ENCODE results near the gene CIAO3.

CIAO3 gene

DNA sequence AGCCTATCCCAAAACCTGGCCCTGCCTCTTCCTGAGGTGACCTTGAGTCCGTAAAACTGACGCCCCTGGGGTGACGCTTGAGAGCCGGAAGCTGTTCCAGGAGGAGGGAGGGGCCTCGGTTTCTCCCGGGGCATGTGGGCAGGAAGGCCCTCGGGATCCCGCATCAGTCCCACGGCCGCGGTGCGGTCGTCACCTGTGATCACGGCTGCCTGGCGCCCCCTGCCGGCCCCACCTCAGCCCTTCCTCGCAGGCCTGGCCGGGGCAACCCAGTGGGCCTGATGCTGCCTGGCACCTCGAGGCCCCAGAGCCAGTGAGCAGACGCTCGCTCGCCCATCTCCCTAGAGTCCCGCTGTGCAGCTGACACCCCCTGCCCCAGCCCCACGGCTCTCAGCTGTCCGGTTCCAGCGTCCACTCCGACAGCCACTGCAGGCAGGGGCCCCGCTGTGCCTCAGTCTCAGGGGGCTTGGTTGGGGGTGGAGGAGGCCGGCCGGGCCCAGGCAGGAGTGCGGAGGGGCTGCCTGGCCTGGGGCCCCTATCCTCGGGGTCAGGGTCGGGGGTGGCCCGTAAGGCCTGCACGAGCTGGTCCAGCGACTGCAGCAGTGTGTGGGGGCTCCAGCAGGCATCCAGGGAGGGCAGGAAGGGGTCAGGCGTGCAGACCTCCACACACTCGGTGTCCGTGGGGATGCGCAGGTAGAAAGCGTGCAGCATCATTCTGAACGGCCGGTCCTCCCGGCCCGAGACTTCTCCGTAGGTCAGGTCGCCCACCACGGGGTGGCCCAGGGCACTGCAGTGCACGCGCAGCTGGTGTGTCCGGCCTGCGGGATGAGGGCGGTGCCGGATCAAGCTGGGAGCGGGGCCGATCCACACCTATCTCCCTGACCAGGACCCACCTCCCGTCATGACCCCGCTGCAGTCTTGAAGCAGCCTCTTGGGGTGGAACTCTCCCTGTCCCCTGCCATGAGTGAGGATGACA is 45.1 kb upstream of the CIAO3 start:
- TF ChIP-seq ZFX (IDR thresholded peaks at IDR 0.05; ENCODE audit: borderline replicate concordance), result no peak
- TF ChIP-seq, protein P1, sequence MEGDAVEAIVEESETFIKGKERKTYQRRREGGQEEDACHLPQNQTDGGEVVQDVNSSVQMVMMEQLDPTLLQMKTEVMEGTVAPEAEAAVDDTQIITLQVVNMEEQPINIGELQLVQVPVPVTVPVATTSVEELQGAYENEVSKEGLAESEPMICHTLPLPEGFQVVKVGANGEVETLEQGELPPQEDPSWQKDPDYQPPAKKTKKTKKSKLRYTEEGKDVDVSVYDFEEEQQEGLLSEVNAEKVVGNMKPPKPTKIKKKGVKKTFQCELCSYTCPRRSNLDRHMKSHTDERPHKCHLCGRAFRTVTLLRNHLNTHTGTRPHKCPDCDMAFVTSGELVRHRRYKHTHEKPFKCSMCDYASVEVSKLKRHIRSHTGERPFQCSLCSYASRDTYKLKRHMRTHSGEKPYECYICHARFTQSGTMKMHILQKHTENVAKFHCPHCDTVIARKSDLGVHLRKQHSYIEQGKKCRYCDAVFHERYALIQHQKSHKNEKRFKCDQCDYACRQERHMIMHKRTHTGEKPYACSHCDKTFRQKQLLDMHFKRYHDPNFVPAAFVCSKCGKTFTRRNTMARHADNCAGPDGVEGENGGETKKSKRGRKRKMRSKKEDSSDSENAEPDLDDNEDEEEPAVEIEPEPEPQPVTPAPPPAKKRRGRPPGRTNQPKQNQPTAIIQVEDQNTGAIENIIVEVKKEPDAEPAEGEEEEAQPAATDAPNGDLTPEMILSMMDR (IDR thresholded peaks at IDR 0.05), result peak; percentile 92
- H3K27ac ChIP-seq, result no peak overlapping the region

DNA sequence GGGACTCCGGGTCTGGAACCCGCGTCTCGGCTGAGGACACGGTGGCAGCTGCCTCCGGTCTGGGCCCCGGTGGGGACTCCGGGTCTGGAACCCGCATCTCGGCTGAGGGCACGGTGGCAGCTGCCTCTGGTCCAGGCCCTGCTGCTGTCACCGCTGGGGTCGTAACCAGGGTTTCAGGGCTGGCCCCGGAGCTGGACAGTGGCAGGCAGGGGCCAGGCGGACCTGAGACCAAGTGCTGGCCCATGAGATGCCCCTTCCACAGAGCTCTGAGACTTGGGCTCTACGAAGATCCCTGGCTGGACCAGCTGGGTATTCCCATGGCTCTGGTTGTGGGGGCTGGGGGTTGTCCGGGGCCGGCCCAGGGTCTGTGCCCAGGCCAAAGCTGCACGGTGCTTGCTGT is 43.6 kb upstream of the CIAO3 start:
- H3K27ac ChIP-seq, result no peak overlapping the region
- TF ChIP-seq ZFX (IDR thresholded peaks at IDR 0.05; ENCODE audit: borderline replicate concordance), result no peak
- TF ChIP-seq, protein P1 (IDR thresholded peaks at IDR 0.05), result no peak

DNA sequence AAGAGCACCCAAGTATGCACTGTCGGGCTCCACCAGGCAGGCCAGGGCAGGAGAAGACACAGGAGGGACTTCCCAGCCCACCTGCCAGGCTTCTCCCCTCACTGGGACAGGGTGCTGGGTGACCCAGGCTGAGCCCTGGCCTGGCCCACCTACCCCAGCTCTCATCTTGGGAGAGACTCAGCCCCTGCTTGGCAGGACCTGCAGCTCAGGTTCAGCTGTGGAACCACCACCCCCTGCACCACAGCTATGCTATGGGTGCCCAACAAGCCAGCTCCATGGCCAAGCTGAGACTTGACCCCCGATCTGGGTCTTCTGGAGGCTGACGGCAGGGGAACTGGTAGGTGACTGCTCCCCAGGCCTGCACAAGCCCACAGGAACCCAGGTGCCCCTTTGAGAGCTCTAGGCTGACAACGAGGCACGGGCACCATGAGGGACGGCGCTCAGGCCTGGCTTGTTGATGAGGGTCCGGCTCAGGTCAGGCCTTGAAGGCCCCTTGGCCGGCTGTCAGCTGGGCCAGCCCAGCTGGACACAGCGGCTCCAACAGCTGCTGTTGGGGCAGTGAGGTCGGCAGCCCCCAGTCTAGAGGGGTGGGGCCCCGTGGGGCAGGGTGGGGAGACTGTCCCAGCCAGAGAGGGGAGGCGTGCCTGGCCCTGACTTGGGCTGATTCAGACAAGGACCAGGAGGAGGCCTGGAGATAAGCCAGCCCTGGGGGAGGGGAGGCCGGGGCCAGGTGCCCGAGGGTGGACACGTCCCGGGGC is 42.8 kb upstream of the CIAO3 start:
- H3K27ac ChIP-seq, result no peak overlapping the region
- no peak for TF ChIP-seq ZFX (IDR thresholded peaks at IDR 0.05; ENCODE audit: borderline replicate concordance)
- TF ChIP-seq, protein P1 (IDR thresholded peaks at IDR 0.05), result no peak

DNA sequence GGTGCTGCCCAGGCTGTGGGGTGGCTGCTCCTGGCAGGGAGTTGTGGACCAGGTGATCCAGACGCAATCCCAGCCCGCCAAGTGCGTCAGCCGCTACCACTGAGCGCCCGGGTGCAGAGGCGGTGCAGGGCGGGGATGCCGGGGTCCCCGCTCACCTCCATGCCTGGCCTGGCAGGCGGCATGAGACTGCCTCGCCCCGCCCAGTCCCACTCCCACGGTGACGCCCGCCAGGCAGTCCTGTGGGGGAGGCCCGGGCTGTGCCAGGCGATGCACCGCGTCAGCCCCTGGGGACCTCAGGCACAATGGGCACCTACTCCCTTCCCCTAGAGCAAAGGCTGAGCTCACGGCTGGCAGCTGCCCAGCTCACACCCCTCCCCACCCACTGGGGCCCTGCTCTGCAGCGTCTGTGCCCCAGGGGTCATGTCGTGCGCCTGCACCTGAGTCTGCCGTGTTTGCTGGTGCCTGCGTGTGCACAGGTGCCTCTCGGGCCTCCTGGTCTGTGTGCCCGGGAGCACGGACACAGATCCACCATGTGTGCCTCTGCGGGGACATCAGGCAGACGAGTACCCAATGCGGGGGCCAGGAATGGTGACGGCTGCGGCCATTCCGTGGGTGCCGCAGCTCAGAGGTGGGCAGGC is 42.1 kb upstream of the CIAO3 start:
- TF ChIP-seq ZFX (IDR thresholded peaks at IDR 0.05; ENCODE audit: borderline replicate concordance), result no peak
- TF ChIP-seq, protein P1 (IDR thresholded peaks at IDR 0.05), result no peak
- no peak overlapping the region for H3K27ac ChIP-seq

DNA sequence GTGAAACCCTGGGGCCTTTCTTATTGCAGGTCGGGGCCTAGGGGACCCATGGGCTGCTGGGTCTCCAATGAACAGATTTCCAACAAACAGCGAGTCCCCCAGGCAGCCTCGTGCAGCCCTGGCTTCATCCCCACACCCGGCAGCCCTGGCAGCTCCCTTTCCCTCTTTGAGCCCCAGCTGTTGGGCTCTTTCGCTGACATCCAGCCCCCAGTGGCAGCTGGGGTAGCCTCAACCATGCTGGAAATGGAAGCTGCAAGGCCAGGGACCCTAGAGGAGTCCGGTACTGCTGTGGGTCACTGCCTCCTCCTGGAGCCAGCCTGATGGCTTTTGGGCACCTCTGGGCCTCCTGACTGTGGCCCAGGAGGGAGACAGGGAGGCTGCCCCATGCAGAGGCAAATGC is 41.5 kb upstream of the CIAO3 start:
- no peak overlapping the region for H3K27ac ChIP-seq
- no peak for TF ChIP-seq ZFX (IDR thresholded peaks at IDR 0.05; ENCODE audit: borderline replicate concordance)
- TF ChIP-seq, protein P1 (IDR thresholded peaks at IDR 0.05), result no peak

DNA sequence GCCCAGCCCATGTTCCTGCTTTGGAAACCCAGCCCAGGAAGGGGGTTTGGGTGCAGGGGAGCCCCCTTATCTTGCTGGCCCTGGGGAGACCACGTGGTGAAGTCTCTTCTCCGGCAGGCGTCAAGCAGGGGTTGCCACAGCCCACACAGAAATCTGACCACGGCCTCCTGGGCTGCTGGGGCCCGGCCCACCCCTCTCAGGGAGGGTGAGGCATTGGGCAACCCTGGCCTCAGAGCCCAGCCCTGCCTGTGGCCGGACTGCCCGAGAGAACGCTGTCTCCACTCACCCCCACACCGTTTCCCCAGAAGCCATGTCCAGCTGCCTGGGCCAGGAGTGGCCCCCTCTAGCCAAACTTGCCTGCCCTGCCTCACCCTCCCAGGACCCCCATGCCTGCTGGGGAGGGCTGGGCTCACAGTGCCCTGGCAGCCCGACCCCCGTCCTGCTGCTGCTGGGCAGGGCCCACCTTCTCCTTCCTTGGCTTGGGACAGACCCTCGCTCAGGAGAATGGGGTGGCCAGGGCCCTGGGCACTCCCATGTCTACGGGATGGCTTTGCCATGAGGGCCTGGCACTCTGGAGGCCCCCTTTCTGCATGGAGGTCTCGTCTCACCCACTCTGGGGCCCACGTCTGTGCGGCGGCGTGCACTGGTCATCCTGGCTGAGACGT is 40.7 kb upstream of the CIAO3 start:
- TF ChIP-seq ZFX (IDR thresholded peaks at IDR 0.05; ENCODE audit: borderline replicate concordance), result no peak
- TF ChIP-seq, protein P1 (IDR thresholded peaks at IDR 0.05), result no peak
- no peak overlapping the region for H3K27ac ChIP-seq

Data from 22Rv1 (cell line).